ENCODE data around the gene G6PC2.

DNA sequence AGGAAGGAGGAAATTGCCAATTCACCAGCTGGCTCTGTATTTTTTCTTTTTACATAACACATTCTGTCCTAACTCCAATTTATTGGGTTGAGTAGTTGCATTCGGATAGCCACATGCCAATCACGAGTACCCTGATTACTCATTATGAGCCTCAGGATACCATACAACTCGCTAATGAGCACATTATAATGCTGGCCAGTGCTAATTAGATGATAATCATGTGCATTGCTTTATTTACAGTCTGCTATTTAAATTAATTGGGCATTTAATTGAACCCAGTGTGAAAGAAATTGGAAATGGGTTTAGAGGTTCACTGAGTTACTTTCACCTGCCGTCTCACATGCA lies 15.2 kb downstream of the G6PC2 start:
- TF ChIP-seq FOXP2 (optimal IDR thresholded peaks at IDR 0.05; ENCODE audit: borderline replicate concordance, extremely low read depth, extremely low read length, insufficient read depth): no peak
- TF ChIP-seq, protein P1, sequence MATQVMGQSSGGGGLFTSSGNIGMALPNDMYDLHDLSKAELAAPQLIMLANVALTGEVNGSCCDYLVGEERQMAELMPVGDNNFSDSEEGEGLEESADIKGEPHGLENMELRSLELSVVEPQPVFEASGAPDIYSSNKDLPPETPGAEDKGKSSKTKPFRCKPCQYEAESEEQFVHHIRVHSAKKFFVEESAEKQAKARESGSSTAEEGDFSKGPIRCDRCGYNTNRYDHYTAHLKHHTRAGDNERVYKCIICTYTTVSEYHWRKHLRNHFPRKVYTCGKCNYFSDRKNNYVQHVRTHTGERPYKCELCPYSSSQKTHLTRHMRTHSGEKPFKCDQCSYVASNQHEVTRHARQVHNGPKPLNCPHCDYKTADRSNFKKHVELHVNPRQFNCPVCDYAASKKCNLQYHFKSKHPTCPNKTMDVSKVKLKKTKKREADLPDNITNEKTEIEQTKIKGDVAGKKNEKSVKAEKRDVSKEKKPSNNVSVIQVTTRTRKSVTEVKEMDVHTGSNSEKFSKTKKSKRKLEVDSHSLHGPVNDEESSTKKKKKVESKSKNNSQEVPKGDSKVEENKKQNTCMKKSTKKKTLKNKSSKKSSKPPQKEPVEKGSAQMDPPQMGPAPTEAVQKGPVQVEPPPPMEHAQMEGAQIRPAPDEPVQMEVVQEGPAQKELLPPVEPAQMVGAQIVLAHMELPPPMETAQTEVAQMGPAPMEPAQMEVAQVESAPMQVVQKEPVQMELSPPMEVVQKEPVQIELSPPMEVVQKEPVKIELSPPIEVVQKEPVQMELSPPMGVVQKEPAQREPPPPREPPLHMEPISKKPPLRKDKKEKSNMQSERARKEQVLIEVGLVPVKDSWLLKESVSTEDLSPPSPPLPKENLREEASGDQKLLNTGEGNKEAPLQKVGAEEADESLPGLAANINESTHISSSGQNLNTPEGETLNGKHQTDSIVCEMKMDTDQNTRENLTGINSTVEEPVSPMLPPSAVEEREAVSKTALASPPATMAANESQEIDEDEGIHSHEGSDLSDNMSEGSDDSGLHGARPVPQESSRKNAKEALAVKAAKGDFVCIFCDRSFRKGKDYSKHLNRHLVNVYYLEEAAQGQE (IDR thresholded peaks at IDR 0.05; ENCODE audit: insufficient read depth in 1 of 2, low read depth in 2 of 2, low read length in 2 of 2): no peak
- TF ChIP-seq SIN3A (IDR thresholded peaks at IDR 0.05; ENCODE audit: borderline replicate concordance, insufficient read depth, low read length): no peak
- no peak for TF ChIP-seq TAF1 (IDR thresholded peaks at IDR 0.05; ENCODE audit: borderline replicate concordance, insufficient read depth, low read length)
